Activated CD8-positive, alpha-beta T cell treated with anti-CD3 and anti-CD28 coated beads for 36 hours (primary cell): ENCODE results near the gene ARL6IP6. TPM values are rescaled to one million over a fixed set of nuclear protein-coding genes. Genes with fewer than 3 reads are reported as not detected.

ENCODE experiments used
- ATAC-seq: fragments of 200-7000 bp; cut with Tn5 transposase; one replicate; pipeline ENCODE4 v1.10.0; 2021; ENCODE audit warnings: mild to moderate bottlenecking, moderate library complexity
- CTCF ChIA-PET: fragments of 350-600 bp; sonication (Branson Sonifier 250); formaldehyde crosslinking; loops from one replicate; lab custom pipeline; 2021; ENCODE audit warnings: antibody characterized with exemption; lab: Charles Lee
- POLR2A ChIA-PET: fragments of 350-600 bp; sonication (Branson Sonifier 250); formaldehyde crosslinking; loops from one replicate; lab custom pipeline; 2021; ENCODE audit warnings: antibody characterized with exemption; lab: Charles Lee
- DNase-seq: peaks from one replicate; pipeline ENCODE4 v3.0.0-alpha.2; 2020
- H3K27ac Mint-ChIP-seq: one replicate; pipeline ENCODE4 v1.8.0; 2021; ENCODE audit warnings: mild to moderate bottlenecking, mixed read lengths
- H3K27me3 Mint-ChIP-seq: one replicate; pipeline ENCODE4 v1.8.0; 2021; ENCODE audit warnings: mixed read lengths
- H3K36me3 Mint-ChIP-seq: one replicate; pipeline ENCODE4 v1.8.0; 2021; ENCODE audit warnings: low read depth, mixed read lengths
- H3K4me1 Mint-ChIP-seq: one replicate; pipeline ENCODE4 v1.8.0; 2021; ENCODE audit warnings: low read depth, mixed read lengths
- H3K4me3 Mint-ChIP-seq: one replicate; pipeline ENCODE4 v1.8.0; 2021; ENCODE audit warnings: mild to moderate bottlenecking, moderate library complexity, mixed read lengths
- H3K9me3 Mint-ChIP-seq: one replicate; pipeline ENCODE4 v1.8.0; 2021; ENCODE audit warnings: mixed read lengths
- intact Hi-C: fragments of 100-400 bp; cut with micrococcal nuclease; formaldehyde crosslinking; loops from one replicate; pipeline ENCODE4 v1.10.0; 2022
- total RNA-seq, 2 experiments: library from RNA; stranded (reverse); gene quantifications; one replicate each; pipeline ENCODE4 v1.2.3, GENCODE V29; 2021
- TF ChIP-seq, protein P1 (sequence below): fragments of 200-600 bp; IDR thresholded peaks from one replicate; pipeline ENCODE4 v1.8.0; 2022; ENCODE audit warnings: antibody characterized with exemption, mild to moderate bottlenecking

Gene ARL6IP6
- total RNA-seq, 2 experiments from 2014 or later = 21.0 to 29.8 TPM

DNA sequence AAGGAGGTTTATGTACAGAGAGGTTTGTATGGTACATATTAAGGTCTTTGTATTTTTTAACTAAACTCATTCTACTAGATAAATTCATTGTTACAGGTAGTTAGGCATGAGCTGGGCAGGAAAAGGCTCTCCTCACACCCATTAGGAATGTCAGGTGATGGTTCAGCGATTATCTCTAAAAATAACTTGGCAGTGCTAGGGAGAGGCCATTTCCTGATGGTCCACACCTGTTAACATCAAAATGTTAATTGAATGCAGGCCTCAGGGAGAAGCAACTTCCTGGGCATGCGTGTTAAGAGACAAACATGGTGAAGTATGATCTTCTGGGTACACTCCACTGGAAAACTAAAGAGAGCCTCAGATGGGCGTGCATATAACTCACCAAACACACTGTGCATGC lies 73.6 kb downstream of the ARL6IP6 start:
- POLR2A ChIA-PET = no interaction called here
- peaks cover 2% of the 10 kb centered on the region for H3K27me3 Mint-ChIP-seq
- ATAC-seq (no peak), DNase-seq (no peak)
- TF ChIP-seq, protein P1, sequence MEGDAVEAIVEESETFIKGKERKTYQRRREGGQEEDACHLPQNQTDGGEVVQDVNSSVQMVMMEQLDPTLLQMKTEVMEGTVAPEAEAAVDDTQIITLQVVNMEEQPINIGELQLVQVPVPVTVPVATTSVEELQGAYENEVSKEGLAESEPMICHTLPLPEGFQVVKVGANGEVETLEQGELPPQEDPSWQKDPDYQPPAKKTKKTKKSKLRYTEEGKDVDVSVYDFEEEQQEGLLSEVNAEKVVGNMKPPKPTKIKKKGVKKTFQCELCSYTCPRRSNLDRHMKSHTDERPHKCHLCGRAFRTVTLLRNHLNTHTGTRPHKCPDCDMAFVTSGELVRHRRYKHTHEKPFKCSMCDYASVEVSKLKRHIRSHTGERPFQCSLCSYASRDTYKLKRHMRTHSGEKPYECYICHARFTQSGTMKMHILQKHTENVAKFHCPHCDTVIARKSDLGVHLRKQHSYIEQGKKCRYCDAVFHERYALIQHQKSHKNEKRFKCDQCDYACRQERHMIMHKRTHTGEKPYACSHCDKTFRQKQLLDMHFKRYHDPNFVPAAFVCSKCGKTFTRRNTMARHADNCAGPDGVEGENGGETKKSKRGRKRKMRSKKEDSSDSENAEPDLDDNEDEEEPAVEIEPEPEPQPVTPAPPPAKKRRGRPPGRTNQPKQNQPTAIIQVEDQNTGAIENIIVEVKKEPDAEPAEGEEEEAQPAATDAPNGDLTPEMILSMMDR = no peak
- H3K9me3 Mint-ChIP-seq = no peaks in the 10 kb centered on the region
- intact Hi-C loops = no loop called here
- no peaks in the 10 kb centered on the region for H3K36me3 Mint-ChIP-seq
- CTCF ChIA-PET = no interaction called here
- H3K4me3 Mint-ChIP-seq = no peak overlapping the region
- no peaks in the 10 kb centered on the region for H3K4me1 Mint-ChIP-seq
- H3K27ac Mint-ChIP-seq = no peak overlapping the region

- ChIA-PET CTCF (no interaction called here), POLR2A (no interaction called here)
- H3K9me3 Mint-ChIP-seq = no peaks in the 10 kb centered on the region
- H3K4me1 Mint-ChIP-seq = no peaks in the 10 kb centered on the region
- H3K36me3 Mint-ChIP-seq = no peaks in the 10 kb centered on the region
- peaks cover 2% of the 10 kb centered on the region for H3K27me3 Mint-ChIP-seq
- no peak overlapping the region for H3K27ac Mint-ChIP-seq
- no peak overlapping the region for H3K4me3 Mint-ChIP-seq
- TF ChIP-seq, protein P1 = no peak
- no peak for ATAC-seq
- intact Hi-C loops = no loop called here
- DNase-seq = no peak
Observed at GRCh38 chr2:152792974-152793373, 74.6 kb downstream of the ARL6IP6 start.

GRCh38 chr2:152796941-152797340 lies 78.5 kb downstream of the ARL6IP6 start:
- DNase-seq = no peak
- intact Hi-C loops = no loop called here
- H3K27ac Mint-ChIP-seq = no peak overlapping the region
- no peaks in the 10 kb centered on the region for H3K27me3 Mint-ChIP-seq
- no peaks in the 10 kb centered on the region for H3K36me3 Mint-ChIP-seq
- POLR2A ChIA-PET = no interaction called here
- H3K4me1 Mint-ChIP-seq = no peaks in the 10 kb centered on the region
- no peaks in the 10 kb centered on the region for H3K9me3 Mint-ChIP-seq
- TF ChIP-seq, protein P1 = no peak
- CTCF ChIA-PET = no interaction called here
- ATAC-seq = no peak
- no peak overlapping the region for H3K4me3 Mint-ChIP-seq

DNA sequence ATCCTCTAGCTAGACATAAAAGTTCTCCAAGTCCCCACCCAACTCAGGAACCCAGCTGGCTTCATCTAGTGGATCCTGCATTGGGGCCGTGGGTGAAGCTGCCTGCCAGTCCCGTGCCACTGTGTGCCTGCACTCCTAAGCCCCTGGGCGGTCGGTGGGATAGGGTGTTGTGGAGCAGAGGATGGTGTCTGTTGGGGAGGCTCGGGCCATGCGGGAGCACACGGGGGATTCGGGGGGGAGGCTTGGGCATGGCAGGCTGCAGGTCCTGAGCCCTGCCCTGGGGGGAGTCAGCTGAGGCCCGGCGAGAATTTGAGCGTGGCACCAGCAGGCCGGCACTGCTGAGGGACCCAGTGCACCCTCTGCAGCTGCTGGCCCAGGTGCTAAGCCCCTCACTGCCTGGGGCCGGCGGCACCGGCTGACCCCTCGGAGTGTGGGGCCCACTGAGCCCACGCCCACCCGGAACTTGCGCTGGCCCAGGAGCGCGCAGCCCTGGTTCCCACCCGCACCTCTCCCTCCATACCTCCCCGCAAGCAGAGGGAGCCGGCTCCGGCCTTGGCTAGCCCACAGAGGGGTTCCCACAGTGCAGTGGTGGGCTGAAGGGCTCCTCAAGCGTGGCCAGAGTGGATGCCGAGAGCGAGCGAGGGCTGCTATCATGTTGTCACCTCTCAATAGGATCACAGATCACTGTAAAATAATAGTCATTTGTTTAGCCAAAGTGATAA lies 86.4 kb downstream of the ARL6IP6 start:
- H3K9me3 Mint-ChIP-seq = no peaks in the 10 kb centered on the region
- no peaks in the 10 kb centered on the region for H3K36me3 Mint-ChIP-seq
- CTCF ChIA-PET = no interaction called here
- no peak overlapping the region for H3K4me3 Mint-ChIP-seq
- H3K27me3 Mint-ChIP-seq = peaks cover 3% of the 10 kb centered on the region
- ATAC-seq = no peak
- no peak for DNase-seq
- intact Hi-C loops = no loop called here
- TF ChIP-seq, protein P1 = no peak
- peaks cover 2% of the 10 kb centered on the region for H3K4me1 Mint-ChIP-seq
- POLR2A ChIA-PET = no interaction called here
- no peak overlapping the region for H3K27ac Mint-ChIP-seq

GRCh38 chr2:152811916-152812315 lies 93.5 kb downstream of the ARL6IP6 start:
- TF ChIP-seq, protein P1 = no peak
- Mint-ChIP-seq H3K27me3 (peaks cover 9% of the 10 kb centered on the region), H3K4me3 (no peak overlapping the region), H3K4me1 (no peaks in the 10 kb centered on the region), H3K9me3 (peaks cover 14% of the 10 kb centered on the region), H3K27ac (no peak overlapping the region), H3K36me3 (no peaks in the 10 kb centered on the region)
- ATAC-seq (no peak), DNase-seq (no peak)
- POLR2A ChIA-PET = no interaction called here
- intact Hi-C loops = no loop called here
- CTCF ChIA-PET = no interaction called here

Other genes starting within 250 kb of the ARL6IP6 start
- 100 to 1,000 TPM; 145 to 148 TPM for gene PRPF40A, start 1.2 kb upstream of the ARL6IP6 start, total RNA-seq